Activated naive CD8-positive, alpha-beta T cell treated with anti-CD3 and anti-CD28 coated beads, Interleukin-2, amount 50 U/mL, for 16 hours (primary cell): ENCODE results near the gene PKN2.

Source experiments
- DNase-seq: peaks from one replicate; pipeline ENCODE4 v3.0.0-alpha.2; 2020; ENCODE audit warnings: low read depth, low spot score

The PKN2 gene

DNA sequence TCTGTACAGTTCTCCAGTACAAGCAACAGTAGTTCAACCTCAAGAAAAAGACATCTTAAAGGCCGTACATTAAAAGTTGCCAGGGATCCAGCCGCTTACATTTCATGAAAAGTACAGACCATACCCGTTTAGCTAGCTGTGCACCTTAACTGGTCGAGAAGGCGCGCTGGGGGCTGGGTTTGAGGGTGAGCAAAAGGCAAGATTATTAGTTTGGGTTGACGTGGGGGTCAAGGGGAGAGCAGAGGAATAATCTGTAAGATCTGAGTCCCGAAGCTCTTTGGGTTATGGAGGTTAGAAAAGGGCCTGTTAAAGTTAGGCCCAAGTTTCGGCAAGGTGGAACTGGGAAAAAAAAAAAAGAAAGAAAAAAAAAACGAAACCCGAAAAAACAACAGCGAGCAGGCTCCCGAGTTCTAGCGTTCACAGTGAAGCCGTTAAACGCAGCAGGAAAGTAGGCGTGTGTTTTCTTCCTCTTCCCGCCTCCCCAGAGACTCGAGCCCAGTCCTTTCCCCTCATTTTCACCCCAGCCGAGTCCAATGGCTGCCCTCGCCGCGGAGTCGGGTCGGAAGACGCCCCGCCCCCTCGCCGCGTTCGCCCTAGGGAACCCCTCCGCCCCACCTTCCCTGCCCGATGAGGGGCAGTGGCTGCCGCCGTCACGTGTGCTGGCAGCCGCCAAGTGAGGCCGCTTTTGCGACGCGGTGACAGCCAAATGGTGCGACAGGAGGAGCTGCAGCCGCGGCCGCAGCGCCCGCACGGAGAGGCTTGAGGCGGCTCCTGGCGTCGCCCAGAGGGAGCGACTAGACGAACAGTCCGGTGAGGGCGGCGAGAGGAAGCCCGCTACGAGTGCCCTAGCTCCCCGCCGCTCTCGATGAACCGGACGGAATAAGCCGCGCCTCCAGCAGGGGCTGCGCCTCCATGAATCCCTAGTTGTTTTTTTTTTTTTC, at the start of gene PKN2:
Gene PKN2, plus strand, starts transcription at position 733 of the 941 bp plus-strand sequence. CDS start 308 bp downstream, outside the sequence.
- peak; percentile 95 for DNase-seq

DNA sequence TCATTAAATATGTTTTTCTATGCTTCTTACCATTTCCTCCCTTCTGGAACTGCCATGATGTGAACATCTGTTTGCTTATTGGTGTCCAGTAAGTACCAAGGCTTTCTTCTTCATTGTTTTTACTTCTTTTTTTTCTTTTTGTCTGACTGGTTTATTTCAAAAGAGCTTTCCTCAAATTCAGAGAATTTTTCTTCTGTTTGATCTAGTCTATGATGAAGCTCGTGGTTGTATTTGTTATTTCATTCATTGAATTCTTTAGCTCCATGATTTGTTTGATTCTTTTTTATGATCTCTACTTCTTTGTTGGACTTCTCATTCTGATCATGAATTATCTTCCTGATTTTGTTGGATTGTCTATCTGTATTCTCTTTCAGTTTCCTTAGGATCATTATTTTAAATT, 49.5 kb upstream of the PKN2 start:
- no peak for DNase-seq

DNA sequence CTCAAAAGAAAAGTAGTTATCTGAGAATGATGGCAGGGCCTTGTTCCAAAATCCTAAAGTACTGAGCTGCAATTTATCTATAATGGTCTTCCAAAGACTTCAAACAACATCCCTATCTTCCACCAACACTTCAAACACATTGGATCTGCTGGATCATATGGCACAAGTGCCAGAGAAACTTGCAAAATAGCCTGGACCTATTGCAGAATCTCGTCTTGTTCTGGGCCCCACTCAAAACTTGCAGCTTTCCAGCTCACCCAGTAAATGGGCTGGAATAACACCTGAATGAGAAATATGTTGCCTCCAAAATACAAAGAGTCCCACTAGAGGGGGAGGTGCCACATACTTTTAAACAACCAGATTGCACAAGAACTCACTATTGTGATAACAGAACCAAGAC, 44.0 kb upstream of the PKN2 start:
- no peak for DNase-seq

GRCh38 chr1:88645886-88646285, 38.2 kb upstream of the PKN2 start:
- no peak for DNase-seq

DNA sequence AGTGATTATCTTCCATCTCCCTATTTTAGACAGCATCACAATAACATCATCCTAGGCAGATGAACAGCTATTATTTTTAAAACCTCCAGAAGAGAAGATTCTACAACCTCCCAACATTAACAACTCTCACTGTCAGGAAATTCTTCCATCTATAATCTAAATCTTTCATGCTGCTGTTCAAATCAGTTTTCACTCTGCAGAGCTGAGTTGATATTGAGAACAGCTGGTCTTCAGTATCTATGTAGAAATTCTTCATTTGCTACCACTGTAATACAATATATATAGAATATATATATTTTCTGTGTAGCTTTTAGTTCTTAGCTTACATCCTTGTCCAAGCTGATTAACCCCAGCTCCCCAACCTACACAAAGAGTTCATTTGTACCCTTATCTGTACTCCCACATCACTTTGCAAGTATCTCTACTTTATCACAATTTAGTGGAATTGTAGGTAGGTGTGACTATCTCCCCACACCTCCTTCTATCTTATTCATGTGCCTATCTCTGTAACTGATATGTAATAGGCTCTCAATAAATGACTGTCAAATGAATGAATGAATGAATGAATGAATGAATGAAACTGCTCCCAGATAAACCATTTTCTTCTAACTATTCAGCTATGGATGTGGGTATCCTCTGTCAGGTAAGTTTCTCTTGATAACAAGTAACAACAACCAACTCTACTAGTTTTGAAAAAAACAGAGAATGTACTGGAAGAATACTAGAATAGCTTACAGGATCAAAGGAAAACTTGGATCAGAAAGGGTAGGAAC, 37.4 kb upstream of the PKN2 start:
- DNase-seq, result no peak

DNA sequence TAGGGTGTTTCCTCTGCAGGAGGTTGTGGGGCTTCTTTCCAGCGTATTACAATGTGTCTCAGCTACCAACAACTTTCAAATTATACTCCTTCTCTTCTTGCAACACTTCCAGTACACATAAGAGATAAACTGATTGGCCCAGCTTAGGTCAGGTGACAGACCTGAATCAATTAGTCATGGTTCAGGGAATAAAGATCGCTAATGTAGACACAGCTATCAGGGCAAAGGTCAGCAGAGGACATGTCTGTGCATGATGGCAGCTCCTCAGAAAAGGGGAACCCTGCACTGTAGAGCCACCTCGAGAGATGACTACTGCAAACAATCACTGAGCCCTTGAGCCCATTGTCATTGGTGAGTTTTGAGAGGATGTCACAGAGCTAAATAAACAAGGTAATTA, 36.8 kb upstream of the PKN2 start:
- DNase-seq, result no peak

DNA sequence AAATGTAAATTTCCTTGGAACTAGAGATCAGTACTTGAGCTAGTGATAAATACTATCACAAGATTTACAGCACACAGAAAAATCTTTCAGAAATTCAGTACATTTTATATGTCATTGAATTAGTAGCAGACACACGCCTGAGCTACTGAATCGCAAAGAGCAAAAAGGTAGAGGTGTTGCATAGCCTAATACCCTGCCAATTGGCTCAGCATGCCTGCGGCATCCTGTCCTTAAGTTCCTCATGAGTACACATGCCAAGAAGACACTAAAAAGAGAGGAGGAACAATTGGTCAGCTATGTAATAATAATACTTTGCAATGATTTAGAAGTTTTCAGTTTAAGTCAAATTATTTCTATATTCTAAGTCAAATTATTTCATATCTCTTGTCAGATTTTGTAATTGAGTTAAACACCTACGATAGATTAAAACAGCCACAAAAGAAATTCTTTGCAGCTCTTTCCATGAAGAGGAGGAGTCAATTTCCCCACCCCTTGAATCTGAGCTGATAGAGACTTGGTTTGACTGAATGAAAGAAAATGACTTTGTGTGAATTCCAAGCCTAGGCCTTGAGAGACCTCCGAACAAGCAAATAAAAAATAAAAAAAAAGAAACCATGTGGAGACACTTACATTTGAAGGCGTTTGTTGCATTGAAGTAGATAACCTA, 36.2 kb upstream of the PKN2 start:
- DNase-seq, result no peak

- DNase-seq, result no peak
These were observed 35.4 kb upstream of the PKN2 start for GRCh38 chr1:88648706-88649105.

GRCh38 chr1:88649932-88650331, 34.1 kb upstream of the PKN2 start:
- no peak for DNase-seq

DNA sequence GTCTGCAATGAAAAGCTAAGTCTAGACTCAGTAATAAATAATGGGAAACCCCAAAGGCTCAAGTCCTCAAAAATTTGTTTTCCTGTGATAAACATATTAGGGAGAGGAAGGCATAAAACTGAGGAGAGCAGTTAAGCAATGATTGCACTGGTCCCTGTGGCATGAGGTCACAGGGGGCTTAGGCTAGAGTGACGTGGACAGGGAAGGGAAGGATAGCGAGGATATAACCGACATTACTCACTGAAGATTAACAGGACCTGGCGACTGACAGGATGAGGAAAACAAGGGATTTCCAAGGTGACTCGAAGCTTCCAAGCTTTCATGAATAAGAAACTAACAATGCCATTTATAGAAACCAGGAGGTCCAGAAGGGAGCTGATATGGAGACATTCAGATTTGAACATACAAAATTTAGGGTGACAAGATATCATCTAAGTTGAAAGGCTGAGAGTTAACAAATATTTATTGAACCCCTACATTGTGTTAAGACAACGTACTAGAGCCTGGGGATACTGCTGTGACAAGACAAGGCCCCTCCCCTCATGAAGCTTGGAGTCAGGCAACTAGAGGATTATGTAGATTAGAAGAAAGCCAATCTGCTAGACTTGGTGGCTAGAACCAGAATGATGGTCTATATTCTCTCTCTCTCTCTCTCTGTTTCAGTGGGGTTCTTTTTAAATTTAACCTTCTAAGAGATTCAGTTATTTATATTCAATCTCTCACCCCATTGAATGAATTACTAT, 33.2 kb upstream of the PKN2 start:
- no peak for DNase-seq

GRCh38 chr1:88655140-88655539, 28.9 kb upstream of the PKN2 start:
- no peak for DNase-seq

- no peak for DNase-seq
These were observed 28.3 kb upstream of the PKN2 start for GRCh38 chr1:88655685-88656299.

- no peak for DNase-seq
These were observed 25.7 kb upstream of the PKN2 start for GRCh38 chr1:88658419-88658818.

DNA sequence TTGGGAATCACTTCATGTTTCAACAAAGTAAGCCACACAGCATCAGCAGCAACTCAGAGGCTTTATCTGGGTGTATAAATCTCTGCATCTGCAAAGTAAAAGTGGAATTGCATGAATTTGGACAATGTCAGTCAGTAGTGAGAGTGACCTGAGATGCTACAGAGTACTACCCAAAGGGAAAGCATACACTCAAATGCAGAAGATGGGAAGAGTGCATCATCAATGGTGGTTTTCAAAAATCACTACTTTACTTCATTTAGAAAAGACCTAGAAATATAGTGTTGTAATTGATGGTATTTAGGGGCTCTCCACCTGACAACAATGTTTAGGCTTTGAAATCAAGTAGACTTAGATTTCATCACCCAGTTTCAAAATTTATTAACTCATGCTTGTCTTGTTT, 24.5 kb upstream of the PKN2 start:
- DNase-seq, result no peak

DNA sequence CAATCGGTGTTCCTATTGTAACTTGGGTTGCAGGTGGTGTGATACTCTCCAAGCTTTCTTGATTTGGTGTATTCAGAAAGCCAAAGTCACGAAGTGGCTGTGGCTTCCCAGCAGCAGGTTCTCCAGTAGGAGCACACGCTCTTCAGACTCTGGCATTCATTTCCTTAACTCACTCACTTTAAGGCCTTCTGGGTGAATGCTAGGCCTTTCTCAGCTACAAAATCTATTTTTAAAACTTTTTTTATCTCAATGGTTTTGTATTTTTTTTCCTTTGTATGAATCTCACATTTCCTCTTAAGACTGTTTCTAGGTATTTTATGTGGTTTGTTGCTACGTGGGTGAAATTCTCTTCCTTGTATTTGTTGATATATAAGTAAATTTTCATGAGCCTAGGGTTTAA, 22.9 kb upstream of the PKN2 start:
- no peak for DNase-seq

DNA sequence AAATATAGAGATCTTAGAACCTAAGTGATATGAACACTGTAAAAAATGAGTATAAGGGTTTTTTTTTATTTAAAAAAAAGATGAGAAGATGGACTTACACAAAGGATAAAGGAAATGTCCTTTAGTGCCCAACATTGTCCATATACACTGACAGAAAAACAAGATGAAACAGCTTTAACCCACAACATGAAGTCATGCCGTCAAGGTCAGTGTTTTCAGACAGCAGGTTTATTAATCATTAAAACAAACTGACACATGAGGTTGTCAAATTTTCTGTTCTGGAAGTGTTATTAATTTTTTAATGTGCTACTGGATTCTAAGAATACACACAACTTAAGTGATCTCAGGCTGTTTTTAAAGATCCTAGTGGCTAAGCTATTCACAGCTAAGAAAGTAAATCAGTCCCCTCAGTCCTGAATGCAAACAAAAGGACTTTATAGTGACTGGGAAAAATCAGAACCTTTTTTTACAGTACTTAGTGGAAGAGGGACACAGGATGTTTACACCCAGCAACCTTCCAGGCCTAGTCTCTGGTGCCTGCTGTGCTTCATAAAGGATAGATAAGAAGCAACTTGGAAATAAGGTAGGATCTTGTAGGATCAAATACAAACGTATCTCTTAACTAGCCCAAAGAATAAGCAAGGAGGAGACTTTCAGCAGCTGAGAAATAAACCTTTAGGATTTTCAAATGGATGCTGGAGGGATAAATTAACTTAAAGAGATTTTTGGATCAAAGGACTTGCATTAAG, 21.9 kb upstream of the PKN2 start:
- no peak for DNase-seq

GRCh38 chr1:88662723-88663122, 21.4 kb upstream of the PKN2 start:
- no peak for DNase-seq

DNA sequence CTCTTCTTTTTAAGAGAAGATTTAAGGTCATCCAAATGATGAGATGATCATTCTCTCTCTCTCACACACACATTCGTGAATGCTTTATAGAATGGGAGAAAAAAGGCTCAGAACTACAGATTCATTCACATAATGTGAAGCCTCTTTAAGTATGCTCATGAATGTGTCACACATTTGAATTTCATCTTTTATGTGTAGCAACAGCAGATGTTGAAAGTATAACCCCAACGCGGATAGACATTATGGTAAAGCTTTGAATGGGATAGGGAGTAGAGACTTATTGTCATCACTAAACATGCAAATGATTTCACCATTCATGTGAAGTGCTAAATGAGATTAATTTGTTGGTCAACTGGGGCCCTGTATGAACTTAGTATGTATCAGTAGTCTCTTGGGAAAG, 15.7 kb upstream of the PKN2 start:
- no peak for DNase-seq

GRCh38 chr1:88670462-88670861, 13.6 kb upstream of the PKN2 start:
- DNase-seq, result no peak

DNA sequence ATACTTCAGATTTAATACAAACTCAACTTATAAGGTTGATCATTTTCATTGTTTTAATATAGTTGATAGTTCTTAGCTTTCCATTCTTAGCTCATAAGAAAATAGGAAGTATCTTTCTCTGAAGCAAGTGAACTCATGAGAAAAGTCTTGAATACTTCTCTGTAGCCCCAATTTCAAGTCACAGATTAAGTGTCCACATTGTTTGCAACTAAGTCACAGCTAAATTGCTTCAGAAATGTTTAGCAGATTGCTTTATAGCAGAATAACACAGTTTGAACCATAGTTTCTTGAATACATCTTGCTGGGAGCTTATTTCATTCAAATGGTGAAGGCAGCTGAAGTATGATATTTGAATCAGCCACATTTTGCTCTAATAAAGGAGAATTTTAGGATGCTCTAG, 10.6 kb upstream of the PKN2 start:
- no peak for DNase-seq
